A549 (cell line): Measurements from ENCODE around the gene CD80.

Source experiments
- CEBPB ChIP-seq, 2 experiments: fragments of >200 bp in 1 of 2; sonication (Bioruptor Twin) in 1 of 2; formaldehyde crosslinking in 1 of 2; IDR thresholded peaks; 2 replicates each; pipeline ENCODE4 v1.6.1; 2012 to 2016
- CTCF ChIP-seq: fragments of >200 bp; sonication (Bioruptor Twin); formaldehyde crosslinking; IDR thresholded peaks from 3 replicates; pipeline ENCODE4 v1.5.1; 2016
- EP300 ChIP-seq, 2 experiments: fragments of >200 bp; sonication (Bioruptor Twin); formaldehyde crosslinking; IDR thresholded peaks; 2 replicates in 1 of 2; 3 replicates in 1 of 2; pipeline ENCODE4 v1.6.1; 2016 to 2017
- FOXS1 ChIP-seq: fragments of 250-450 bp; sonication (Bioruptor Pico); IDR thresholded peaks from 2 replicates; pipeline ENCODE4 v1.5.0; 2020; ENCODE audit warnings: mild to moderate bottlenecking, moderate library complexity
- KDM5A ChIP-seq: fragments of 200-600 bp; sonication (generic); IDR thresholded peaks from 2 replicates; pipeline ENCODE4 v1.6.1; 2016; ENCODE audit warnings: antibody characterized with exemption, mild to moderate bottlenecking
- ZNF302 ChIP-seq: fragments of 250-450 bp; sonication (Bioruptor Pico); IDR thresholded peaks from 2 replicates; pipeline ENCODE4 v1.9.0; 2021; ENCODE audit warnings: inconsistent platforms, mild to moderate bottlenecking, moderate library complexity
- TF ChIP-seq, protein P1 (sequence below): fragments of >200 bp; sonication (Bioruptor Twin); formaldehyde crosslinking; IDR thresholded peaks from 3 replicates; pipeline ENCODE4 v1.6.1; 2016

DNA sequence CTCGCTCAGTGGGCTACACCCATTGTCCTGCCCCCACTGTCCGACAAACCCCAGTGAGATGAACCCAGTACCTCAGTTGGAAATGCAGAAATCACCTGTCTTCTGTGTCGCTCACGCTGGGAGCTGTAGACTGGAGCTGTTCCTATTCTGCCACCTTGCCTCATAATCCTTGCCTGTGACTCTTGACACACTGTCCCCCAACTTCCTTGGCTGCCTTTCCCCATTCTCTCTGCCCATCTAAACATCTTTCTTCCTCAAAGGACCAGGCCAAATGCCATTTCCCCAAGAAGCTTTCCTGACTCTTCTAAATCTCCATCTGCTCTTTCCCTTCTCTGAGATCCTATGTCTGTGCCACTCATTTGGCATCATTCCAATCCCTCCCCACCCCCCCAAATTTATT is 9.7 kb upstream of the CD80 start:
- TF ChIP-seq CEBPB (IDR thresholded peaks at IDR 0.05) (no peak), ZNF302 (CRISPR knock-in tag) (no peak), FOXS1 (CRISPR knock-in tag) (no peak), EP300 (IDR thresholded peaks at IDR 0.05) (no peak), KDM5A (no peak), CTCF (no peak)
- TF ChIP-seq, protein P1, sequence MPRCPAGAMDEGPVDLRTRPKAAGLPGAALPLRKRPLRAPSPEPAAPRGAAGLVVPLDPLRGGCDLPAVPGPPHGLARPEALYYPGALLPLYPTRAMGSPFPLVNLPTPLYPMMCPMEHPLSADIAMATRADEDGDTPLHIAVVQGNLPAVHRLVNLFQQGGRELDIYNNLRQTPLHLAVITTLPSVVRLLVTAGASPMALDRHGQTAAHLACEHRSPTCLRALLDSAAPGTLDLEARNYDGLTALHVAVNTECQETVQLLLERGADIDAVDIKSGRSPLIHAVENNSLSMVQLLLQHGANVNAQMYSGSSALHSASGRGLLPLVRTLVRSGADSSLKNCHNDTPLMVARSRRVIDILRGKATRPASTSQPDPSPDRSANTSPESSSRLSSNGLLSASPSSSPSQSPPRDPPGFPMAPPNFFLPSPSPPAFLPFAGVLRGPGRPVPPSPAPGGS = no peak
